NT2/D1 (cell line): Measurements from ENCODE around the gene SERP1.

Experiments
- SUZ12 ChIP-seq: IDR thresholded peaks from 2 replicates; pipeline ENCODE4 v1.6.1; 2011; ENCODE audit not compliant: insufficient read length, insufficient read depth; ENCODE audit errors: extremely low read depth
- YY1 ChIP-seq: IDR thresholded peaks from 2 replicates; pipeline ENCODE4 v1.6.1; 2011; ENCODE audit not compliant: insufficient read length, insufficient read depth
- ZNF274 ChIP-seq: IDR thresholded peaks from 2 replicates; pipeline ENCODE4 v1.6.1; 2011; ENCODE audit warnings: mild to moderate bottlenecking, low read depth, low read length

DNA sequence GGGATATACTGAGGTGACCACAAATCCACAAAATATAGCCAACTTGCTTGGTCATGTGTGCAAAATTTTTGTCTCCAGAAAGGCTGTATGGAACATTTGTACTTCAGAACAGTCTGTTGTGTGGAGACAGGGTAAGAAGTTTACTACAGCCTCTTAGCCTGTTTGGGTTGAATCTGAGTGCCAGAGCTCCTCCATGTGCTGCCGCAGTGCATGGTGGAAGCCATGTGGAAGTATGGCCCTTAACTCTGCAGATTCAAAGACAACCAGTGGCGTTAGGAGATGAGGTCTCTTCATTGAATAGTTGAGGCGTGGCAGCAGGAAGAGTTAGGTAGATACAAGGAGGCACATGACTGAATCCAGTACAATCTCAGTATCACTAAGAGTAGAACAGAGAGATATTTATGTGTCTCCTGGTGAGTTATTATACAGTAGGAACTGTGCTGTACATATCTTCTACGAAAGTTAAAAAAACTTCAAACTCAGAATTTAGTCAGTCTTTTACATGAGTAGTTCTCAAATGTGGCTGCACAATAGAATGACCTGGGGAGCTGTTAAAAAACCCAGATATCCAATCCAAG, 9.7 kb upstream of the SERP1 start:
- TF ChIP-seq YY1 (no peak), SUZ12 (no peak), ZNF274 (no peak)
